ENCODE data around the gene CCN5.
A peak's percentile ranks its signal among the peaks of the same experiment; 100 is the strongest.
"Not testable (repeated sequence)": the region's sequence is repeated elsewhere in the genome, so short reads cannot be mapped to it uniquely, and the experiment has no call there.

Gene CCN5, protein sequence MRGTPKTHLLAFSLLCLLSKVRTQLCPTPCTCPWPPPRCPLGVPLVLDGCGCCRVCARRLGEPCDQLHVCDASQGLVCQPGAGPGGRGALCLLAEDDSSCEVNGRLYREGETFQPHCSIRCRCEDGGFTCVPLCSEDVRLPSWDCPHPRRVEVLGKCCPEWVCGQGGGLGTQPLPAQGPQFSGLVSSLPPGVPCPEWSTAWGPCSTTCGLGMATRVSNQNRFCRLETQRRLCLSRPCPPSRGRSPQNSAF

DNA sequence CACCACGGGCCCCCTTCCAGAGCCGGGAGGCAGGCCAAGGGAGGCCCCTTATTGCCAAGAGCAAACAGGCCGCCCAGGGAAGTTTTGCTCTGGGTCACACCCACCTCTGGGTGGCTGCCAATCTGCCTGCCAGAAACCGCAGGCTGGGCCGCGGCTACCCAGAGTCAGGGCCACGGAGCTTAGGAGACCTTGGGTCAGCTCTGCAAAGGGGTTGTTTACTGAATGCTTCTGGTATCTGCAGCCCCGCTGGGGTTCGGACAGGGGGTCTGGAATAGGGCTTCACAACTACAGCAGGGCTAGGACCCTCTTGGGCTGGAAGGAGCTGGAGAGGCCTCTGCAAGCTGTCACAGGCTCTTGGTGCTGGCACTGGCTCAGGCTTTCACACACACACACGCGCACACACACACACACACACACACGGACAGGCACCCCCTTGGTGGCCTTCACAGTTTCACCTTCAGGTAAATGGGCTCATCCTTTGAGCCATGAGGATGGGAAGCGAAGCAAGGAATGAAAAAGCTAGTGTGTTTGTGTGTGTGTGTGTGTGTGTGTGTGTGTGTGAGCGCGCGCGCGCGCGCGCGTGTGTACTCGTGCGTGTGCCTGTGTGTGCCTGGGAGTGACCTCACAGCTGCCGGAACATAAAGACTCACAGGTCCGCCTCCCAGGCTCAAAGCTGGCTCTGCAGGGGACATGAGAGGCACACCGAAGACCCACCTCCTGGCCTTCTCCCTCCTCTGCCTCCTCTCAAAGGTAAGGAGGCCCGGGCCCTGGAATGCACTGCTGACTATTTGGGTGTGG lies at the start of gene CCN5:
TSS of gene CCN5 (plus strand) at position 669 of the 798 bp plus-strand sequence. CDS start at position 691, 22 bp downstream.
- H3K4me3 ChIP-seq (ENCODE audit: low read length) = no peak within 1 kb of the TSS
- TF ChIP-seq CTCF (IDR thresholded peaks at IDR 0.05; ENCODE audit: insufficient read depth, low read depth, low read length, missing control alignments) = no peak
- DNase-seq (ENCODE audit: low read depth) = peak; percentile 74

DNA sequence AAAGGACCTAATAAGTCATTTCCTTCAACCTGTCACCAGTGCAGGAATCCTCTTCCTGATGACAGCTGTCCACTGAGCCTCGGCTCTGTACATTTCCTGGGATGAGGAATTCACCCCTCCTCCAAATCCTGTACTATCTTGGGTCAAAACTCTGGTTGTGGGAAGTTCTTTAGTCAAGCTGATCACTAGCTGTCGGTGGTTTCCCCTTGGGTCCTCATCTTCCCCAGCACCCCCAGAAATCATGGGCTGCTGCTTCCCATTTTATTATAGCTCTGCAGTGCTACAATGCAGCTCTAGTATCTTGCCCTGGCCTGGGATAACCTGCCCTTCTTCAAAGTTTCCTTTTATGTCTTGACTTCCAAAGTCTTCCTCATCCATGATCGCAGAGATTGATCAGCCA lies 49.1 kb upstream of the CCN5 start:
- DNase-seq (ENCODE audit: low read depth) = no peak
- H3K4me3 ChIP-seq (ENCODE audit: low read length) = no peak overlapping the region
- TF ChIP-seq CTCF (IDR thresholded peaks at IDR 0.05; ENCODE audit: insufficient read depth, low read depth, low read length, missing control alignments) = no peak

- H3K4me3 ChIP-seq (ENCODE audit: low read length) = not testable (repeated sequence)
- peak; percentile 56 for DNase-seq (ENCODE audit: low read depth)
Measured at GRCh38 chr20:44670851-44671250, 44.3 kb upstream of the CCN5 start.

GRCh38 chr20:44671541-44671940 lies 43.6 kb upstream of the CCN5 start:
- not testable (repeated sequence) for DNase-seq (ENCODE audit: low read depth); H3K4me3 ChIP-seq (ENCODE audit: low read length)

DNA sequence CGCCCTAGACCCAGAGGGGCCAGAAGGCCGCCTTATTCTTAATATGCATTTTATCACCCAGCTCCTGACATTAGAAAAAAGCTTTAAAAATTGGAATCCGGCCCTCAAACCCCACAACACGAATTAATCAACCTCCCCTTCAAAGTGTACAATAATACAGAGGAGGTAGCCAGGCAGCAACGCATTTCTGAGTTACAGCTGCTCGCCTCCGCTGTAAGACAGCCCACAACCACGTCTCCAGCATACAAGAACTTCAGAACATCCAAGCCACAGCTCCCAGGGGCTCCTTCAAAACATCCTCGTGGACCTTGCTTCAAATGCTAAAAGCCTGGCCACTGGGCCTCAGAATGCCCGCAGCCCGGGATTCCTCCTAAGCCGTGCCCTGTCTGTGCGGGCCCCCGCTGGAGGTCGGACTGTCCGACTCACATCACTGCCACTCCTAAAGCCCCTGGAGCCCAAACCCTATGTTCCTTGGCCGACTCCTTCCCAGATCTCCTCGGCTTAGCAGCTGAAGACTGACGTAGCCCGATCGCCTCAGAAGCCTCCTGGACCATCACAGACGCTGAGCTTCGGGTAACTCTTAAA lies 42.8 kb upstream of the CCN5 start:
- H3K4me3 ChIP-seq (ENCODE audit: low read length); DNase-seq (ENCODE audit: low read depth): not testable (repeated sequence)

DNA sequence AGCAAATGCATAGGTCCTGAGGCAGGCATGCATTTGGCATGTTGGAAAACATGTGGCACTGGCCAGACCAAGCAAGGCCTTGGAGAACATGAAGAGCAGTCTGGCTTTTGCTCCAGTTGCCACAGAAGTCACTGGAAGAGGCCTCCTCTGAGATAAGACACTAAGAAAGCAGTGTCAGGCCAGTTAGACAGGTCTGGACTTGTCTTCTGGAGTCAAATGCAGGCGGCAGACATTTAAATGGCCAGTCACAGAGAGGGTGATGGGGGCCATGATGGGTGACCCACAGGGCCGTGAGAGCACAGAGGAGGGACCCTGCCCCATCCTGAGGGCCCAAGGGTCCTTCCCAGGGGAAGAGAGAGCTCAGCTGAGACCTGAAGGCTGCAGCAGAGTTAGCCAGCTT lies 36.9 kb upstream of the CCN5 start:
- DNase-seq (ENCODE audit: low read depth) = peak; percentile 58
- no peak overlapping the region for H3K4me3 ChIP-seq (ENCODE audit: low read length)
- no peak for TF ChIP-seq CTCF (IDR thresholded peaks at IDR 0.05; ENCODE audit: insufficient read depth, low read depth, low read length, missing control alignments)

DNA sequence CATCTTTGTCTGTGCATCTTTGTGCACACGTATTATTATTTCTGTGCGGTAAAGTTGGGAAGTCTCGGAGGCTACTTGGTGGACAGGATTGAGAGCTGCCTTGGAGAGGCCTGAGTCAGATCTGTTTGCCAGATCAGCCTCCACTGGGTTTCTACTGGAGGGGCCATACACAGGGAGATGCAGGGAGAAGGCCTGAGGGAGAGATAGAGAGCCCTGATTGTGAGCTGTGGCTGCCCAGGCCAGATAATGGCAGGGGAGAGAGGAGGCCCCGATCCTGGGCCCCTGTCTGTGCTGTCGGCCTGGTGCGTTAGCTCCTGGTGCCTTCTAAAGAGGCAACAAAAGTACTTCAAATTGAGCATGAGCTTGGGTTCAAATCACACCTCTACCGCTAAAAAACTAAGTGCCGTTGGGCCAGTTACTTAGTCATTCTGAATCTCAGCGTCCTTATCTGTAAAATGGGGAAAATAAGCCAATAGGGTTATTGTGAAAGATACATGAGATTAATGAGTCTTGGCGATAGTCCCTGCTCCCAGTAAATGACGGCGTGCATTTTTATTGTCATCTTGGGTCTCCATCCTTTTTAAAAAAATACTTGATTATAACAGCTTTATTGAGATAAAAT lies 36.1 kb upstream of the CCN5 start:
- DNase-seq (ENCODE audit: low read depth) = no peak
- TF ChIP-seq CTCF (IDR thresholded peaks at IDR 0.05; ENCODE audit: insufficient read depth, low read depth, low read length, missing control alignments) = no peak
- H3K4me3 ChIP-seq (ENCODE audit: low read length) = no peak overlapping the region

GRCh38 chr20:44681796-44682566 lies 33.2 kb upstream of the CCN5 start:
- no peak for TF ChIP-seq CTCF (IDR thresholded peaks at IDR 0.05; ENCODE audit: insufficient read depth, low read depth, low read length, missing control alignments)
- no peak for DNase-seq (ENCODE audit: low read depth)
- no peak overlapping the region for H3K4me3 ChIP-seq (ENCODE audit: low read length)

All from epithelial cell of esophagus (primary cell).